NCI-H2081 treated with DMSO at 0.1 percent for 48 hours (cell line): ENCODE data around the gene PEAK3.

Source experiments
- DNase-seq: peaks from one replicate; lab custom pipeline; 2025; lab: John Stamatoyannopoulos, UW

PEAK3 gene, protein sequence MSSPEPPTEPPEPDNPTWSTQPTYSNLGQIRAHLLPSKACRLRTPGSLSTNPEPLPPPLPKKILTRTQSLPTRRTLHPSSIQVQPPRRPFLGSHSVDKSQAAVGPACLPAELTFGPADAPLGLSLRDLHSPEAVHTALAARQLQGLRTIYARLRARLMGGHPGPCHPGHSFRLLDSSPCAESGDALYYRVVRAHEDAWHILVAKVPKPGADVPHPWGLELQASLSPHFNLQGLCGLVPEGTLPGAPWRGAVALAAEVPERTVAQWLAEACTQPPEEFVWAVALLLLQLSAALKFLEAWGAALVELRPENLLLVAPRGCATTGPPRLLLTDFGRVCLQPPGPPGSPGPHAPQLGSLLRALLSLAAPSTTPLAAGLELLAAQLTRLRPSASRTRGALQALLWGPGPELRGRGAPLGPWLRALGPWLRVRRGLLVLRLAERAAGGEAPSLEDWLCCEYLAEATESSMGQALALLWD

DNA sequence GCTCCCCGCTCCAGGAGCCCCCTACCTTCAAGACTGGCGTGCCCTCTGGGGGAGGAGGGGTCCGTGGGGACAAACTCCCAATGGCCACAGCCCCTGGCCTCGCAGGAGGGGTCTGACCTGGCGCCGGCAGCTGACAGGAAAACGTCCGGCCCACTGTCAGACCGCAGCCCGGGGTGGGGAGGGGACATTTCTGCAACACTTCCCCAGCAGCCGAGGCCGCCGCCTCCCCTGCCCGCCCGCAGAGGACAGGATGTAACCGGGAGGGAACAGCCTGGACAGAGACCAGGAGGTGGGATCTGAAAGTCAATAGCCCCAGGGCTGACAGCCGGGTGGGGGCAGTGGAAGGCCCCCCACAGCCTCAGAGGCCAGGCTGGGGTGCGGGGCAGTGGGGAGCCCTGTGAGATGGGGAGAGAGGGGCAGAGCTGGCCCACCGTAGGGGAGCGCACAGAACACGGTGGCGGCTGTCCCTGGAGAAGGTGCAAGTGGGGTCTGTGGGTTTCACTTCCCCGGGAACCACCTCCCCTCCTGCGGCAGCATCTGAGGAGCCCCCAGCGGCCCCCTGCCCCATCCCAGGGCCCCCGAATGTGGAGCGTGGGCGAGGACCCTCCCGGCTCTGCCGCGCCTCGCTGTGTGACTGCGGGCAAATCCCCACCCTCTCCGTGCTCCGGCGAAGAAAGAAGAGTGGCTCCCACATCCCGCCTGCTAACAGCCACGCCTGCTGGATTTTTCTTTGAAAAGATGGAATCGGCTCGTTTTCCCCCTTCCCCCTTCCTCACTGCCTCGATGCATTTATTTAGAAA lies at the start of gene PEAK3:
TSS of gene PEAK3 (minus strand) at position 114 of the 800 bp plus-strand sequence. CDS start 1,244 bp downstream, outside the sequence.
- DNase-seq = no peak

DNA sequence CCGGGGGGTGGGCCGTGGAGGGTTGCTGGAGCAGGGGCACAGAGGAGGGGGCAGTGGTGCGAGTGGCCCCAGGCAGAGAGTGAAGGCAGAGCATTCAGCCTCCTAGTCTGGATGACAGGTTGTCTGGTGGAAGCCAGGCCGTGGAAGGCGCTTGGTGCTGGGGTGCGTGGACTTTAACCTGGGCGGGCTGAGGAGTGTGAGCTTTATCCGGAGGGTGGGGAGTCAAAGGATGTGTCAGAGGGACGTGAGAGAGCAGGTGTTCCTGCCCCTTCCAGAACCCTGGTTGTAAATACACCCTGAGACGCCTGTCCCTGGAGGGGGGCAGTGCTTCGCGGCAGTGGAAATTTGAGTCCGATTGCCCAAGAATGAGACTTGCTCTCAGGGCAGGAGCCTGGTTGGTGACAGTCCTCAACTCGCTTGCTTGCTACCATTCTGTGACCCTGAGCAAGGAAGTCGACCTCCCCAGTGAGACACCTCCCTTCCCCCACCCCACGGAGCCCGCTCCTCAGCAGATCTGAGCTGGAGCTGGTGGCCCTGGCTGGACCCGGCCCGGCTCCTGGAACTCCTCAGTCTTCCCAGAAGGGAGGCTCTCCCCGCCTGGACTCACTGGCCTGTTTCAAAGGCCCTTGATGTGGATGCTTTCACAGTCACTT lies 48.8 kb upstream of the PEAK3 start:
- DNase-seq = no peak

DNA sequence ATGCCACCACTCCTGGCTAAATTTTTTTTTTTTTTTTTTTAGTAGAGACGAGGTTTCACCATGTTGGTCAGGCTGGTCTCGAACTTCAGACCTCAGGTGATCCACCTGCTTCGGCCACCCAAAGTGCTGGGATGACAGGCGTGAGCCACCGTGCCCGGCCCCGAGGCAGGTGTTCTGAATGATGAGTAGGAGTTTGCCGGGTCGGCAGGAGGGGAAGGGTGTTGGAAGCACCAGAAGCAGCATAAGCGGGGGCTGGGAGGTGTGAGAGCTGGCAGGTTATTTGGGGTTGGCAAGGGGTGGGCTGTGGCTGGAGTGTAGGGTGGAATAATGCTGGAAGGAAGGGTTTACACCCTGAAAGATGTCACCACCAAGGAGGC lies 48.3 kb upstream of the PEAK3 start:
- DNase-seq = no peak

DNA sequence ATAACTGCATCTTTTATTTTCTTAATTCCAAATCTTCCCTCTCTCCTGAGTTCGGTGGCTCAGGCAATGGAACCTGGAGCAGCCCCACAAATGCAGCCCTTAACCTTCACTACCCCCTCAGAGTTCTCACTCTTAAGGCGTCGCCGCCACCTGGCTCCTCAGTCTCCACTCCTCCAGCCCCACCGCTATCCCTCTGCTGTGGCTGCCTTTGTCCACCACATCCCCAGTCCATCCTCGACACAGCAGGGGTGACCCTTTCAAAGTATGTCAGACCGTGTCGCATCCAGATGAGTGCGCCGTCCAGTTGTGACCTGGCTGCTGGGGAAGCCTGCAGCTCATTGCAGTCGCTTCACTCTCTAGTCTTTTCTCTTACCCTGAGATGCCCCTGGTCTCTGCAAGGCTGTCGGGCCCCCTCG lies 47.5 kb upstream of the PEAK3 start:
- DNase-seq = no peak

DNA sequence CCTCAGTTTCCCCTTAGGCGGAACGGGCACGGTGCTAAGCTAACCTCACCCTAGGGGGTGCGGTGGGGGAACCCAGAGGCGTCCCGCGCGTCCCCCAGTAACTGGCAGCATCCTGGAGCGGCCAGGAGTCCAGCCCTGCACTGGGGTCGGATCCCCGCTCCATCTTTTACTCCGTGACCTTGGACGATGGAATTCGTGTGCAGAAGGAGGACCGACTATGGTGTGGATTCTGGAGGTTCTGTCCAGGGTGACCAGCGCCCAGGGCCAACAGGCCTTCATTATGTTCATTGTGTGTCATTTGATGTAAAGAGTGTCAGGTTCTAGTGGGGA lies 47.1 kb upstream of the PEAK3 start:
- no peak for DNase-seq

DNA sequence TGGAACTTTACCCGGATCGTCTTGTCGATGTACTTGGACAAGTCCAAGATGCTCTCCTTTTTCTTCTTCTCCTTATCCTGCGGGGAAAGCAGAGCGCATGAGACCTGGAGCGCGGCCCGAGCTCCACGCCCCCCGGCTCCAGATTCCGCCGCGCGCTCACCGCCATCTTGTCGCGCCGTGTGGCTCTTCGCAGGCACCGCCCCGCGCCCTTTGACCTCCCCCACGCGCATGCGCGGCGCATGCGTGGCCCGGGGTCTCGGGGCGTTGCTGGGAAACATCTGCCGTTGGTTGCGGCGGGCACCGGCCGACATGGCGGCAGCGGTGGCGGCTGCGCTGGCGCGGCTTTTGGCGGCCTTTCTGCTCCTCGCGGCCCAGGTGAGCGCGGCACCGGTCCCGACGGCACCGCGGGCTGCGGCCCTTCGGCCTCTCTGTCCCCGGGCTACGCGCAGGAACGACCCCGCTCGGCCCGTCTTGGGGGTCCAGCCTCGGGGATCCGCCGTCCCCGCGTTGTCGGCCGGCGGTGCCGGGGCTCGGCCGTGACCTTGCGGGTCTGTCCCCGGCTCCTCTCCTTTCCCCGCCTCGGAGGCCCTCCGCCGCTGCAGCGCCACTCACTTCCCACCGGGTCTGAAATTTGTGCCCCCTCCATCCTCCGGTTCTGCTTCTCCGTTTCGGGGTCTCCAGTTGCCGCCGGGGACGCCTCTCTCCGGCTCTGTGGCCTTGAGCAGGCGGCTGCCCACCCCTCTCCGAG lies 46.6 kb upstream of the PEAK3 start, which contains the start of the genes LSM7 and SPPL2B:
TSS of gene LSM7 (minus strand) at position 186 of the 748 bp plus-strand sequence. CDS start at position 166, 20 bp downstream.
TSS of gene SPPL2B (plus strand) at position 284 of the 748 bp plus-strand sequence. CDS start at position 310, 26 bp downstream.
- peak; percentile 50 for DNase-seq

DNA sequence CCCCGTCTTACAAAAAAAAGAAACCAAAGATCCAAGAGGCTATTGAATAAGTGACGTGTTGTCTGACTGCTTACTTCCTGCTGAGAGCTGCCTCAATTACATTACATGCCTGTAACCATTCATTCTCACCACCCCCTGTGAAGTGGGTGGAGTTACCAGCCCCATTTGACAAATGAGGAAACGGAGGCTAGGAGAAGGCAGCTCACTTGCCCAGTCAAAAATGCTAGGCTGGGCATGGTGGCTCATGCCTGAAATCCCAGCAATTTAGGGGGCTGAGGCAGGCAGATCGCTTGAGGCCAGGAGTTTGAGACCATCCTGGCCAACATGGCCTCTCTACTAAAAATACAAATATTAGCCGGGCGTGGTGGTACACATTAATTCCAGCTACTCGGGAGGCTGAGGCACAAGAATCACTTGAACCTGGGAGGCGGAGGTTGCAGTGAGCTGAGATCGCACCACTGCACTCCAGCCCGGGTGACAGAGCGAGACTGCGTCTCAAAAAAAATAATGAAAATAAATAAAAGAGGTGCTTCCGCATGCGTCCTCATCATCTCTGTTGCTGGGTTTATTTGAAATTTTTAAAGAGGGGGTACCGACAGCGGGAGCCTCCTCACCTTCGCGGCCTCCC lies 45.9 kb upstream of the PEAK3 start:
- DNase-seq = peak; percentile 37

DNA sequence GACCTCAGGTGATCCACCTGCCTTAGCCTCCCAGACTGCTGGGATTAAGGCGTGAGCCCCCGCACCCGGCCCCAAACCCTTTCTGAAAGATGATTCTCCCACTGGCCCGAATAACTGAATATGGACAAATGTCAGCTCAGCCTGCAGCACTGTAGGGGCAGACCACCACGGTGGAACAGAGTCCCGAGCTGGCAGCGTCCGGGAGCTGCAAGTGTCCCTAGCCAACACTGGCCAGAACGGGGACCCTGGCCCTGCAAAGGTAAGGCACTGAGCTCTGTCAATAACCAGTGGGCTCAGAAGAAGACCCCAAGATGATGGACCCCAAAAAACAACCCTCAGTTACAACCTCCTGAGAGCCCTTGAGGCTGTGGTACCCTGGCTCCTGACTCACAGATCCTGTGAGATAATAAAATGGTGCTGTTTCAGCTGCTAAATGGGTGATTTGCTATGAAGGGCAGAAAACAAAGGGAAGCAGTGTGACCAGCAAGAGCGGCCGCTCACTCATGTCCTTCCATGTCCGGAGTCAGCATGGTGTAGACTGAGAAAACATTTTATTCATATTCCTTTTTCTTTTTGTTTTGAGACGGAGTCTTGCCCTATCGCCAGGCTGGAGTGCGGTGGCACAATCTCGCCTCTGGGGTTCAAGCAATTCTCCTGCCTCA lies 44.9 kb upstream of the PEAK3 start:
- DNase-seq = no peak

DNA sequence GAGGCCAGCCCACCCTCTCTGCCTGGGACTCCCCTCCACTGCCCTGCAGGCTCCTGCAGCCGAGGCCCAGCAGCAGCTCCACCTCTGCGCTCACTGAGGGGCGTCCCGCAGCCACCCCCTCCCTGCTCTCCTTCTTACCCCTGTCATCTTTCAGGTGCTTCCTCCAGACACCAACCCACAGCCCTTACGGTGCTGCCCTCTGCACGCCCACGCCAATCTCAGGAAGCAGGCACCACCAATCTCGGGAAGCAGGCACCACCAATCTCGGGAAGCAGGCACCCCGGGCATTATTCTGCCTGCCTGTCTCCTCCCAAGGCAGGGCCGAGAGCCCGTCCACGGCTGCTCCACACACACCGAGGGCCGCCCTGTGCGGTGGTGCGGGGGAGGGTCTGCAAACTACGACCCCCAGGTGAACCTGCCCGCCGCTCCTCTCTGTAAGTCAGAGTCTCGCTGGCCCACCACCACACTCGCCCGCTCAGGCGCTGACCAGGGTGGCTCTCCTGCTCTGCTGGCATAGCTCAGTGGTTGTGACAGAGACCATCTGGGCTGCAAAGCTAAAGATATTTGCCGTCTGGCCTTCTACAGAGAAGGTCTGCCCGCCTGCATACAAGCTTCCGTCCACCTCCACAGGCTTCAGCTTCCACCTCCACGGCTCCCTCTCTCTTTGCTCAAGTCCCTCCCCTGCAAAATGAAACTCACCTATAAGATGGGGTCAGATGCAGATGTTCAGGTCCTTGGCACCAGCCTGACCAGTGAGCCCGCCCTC lies 43.5 kb upstream of the PEAK3 start:
- DNase-seq = no peak

DNA sequence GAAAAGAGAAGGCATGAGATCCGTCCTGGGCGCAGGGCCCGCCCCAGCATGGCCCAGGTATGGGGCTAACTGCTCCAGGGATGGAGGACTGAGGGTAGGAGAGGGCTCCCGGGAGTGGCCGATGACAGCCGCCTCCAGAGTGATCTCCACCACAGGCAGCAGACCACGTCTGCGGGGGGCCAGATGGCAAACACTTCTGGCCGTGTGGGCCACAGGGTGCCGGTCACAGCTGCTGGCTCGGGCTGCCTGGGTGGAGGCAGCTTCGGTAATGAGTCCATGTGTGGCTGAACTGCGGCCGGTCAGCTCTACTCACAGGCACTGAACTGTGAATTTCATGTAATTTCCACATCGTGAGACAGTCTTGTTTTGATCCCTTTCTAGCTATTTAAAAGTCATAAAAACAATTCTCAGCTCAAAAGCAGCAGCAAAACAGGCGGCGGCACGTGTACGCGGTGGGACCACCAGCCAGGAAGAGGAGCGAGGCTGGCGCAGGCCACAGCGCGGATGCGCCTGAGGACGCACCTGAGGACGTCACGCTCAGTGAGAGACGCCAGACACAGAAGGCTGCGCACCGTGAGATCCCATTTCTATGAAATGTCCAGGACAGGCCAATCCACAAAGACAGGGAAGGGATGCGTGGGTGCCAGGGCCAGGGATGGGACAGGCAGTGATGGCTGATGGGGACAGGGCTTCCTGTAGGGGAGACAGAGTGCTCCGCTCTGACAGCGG lies 42.4 kb upstream of the PEAK3 start:
- DNase-seq = no peak

DNA sequence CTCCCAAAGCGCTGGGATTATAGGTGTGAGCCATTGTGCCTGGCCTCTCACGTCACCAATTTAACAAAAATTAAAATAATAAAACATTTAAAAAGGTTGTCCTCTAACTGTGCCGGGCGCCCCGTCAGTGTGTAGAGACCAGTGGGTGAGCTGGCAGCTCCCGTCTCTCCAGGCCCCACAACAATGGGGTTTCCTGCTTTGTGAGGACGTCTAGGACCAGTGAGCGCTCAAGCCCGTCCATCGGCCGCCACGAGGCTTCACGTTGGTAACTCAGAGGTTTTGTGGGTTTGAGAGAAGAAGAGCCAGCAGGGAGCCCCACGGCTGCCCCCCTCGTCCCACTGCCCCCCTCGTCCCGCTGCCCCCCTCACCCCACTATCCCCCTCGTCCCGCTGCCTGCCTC lies 41.7 kb upstream of the PEAK3 start:
- DNase-seq = no peak

DNA sequence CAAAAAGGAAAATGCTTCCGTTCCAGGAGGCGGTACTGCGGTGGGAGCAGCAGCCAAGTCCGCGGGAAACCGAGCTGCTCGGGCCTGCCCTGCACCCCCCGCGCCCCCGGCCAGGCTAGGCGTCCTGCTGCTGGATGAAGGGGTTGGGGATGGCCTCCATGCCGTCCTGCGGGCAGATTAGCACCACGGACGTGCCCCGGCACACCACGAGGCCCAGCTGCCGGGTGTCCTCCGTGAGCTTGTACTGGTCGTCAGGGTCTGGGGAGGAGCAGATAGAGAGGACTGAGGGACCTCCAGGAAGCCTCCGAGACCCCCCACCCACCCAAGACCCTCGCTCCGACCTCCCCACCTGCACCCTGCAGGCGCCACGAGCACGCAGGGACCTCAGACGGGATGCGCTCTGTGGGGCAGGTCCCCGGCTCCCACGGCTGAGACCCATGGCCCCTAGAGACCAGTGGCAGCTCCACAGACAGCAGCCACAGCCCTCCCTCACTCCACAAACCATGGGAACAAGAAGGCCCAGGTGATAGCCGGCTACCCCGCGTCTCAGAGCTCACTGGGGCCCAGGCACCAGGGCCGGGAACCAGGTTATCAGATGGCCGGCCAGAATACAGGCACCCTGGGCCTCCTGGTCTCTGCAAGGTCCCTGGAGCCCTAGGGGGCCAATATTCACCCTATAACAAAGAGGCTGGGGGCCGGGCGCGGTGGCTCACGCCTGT lies 39.7 kb upstream of the PEAK3 start:
- no peak for DNase-seq

DNA sequence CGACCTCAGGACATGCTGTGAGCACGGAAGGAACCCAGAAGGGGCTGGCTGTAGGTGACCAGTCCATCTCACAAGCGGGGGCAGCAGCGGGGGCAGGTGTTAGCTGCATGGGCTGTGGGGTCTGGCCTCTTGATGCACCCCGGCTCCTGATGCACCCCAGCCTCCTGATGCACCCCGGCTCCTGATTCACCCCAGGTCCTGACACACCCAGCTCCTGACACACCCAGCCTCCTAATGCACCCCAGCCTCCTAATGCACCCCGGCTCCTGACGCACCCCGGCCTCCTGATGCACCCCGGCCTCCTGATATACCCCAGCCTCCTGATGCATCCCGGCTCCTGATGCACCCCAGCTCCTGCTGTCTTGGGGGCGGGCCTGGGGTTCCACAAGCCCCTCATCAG lies 39.0 kb upstream of the PEAK3 start:
- no peak for DNase-seq

DNA sequence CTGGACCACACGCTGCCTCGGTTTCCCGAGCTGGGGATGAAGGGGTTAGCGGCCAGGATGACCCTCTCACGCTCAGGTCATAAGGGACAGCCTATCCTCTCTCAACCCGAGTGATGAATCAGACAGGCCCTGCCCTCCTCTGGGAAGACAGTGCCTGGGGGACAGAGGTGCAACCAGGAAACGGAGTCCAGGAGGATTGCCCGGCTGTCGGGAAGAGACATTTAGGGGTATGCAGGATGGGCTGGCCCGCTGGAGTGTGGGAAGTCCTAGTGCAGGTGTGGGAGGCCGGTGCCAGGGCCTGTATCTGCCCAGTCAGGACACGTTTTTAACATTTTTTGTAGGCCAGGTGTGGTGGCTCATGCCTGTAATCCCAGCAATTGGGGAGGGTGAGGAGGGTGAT lies 38.1 kb upstream of the PEAK3 start:
- no peak for DNase-seq

DNA sequence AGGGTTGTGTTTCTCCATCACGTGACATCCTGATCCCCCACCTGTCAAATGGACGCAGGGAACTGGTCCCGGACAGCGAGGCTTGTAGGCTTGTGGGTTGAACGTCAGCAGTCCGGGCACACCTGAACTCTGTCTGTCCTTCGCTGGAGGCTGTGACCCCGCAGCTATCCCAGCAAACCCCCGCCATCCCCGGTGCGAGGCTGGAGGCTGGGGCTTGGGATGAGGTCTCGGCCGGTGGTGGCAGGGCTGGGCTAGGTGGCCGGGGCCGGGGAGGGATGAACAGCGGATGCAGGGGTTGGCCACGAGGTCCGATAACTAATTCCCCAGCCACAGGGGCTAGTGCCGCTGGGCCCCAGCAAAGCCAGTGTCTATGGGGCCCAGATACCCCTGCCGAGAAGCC lies 37.6 kb upstream of the PEAK3 start:
- no peak for DNase-seq

DNA sequence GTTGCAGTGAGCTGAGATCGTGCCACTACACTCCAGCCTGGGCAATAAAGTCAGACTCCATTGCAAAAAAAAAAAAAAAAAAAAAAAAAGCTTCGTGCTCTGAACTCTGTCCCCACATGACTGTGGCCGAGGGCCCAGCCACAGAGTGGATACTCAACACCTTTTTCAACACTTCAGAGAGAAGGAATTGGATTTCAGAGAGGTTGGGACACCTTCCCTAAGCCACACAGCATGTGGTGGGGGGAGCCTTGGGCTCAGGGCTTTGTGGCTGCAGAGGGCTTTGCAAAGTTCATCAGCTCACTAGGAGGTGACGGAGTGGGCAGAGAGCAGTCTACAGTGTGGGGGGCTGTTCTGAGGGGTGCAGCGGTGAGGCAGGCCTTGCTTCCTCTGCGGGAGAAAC lies 36.9 kb upstream of the PEAK3 start:
- no peak for DNase-seq

DNA sequence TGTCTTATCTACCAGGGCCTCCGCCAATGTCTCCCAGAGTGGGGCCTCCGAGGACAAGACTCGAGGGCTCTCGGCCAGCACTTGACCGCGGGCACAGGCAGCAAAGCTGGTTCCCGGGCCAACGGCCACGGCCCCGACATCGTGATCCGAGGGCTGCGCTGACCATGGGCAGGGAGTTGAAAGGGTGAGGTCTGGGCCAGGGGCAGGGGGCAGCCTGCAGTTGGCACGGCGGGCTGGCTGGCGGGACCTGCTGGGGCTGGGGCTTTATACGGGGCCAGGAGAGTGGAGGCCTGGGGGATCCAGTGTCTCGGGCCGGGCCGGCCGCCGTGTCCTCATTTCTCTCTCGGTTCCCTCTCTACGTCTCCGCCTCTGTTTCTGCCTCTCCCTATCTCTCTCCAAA lies 35.8 kb upstream of the PEAK3 start:
- DNase-seq = no peak

DNA sequence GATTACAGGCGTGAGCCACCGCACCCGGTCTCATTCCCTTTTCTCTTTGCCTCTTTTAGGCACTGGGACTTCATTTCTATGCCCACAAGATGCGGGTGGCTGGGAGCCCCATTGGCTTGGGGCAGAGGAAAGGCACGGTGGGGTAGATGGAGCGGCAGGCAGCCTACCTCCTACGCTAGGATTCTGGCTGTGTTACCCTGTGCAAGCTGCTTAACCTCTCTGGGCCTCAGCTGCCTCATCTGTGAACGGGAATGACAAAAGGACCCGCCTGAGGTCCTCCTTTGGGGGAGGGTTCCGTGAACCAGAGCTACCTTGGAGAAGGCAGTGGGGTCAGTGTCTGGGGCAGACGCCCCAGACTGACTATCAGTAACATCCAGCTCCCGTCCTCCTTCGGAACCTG lies 35.3 kb upstream of the PEAK3 start:
- DNase-seq = no peak
